Stimulated activated CD4-positive, alpha-beta T cell treated with anti-CD3 and anti-CD28 coated beads, Interleukin-2, amount 100 ng/mL, for 4 hours (primary cell): ENCODE results near the gene PTH1R.

ENCODE experiments used
- DNase-seq: peaks from one replicate; pipeline ENCODE4 v3.0.0-alpha.2; 2020; ENCODE audit warnings: low read depth

The PTH1R gene

DNA sequence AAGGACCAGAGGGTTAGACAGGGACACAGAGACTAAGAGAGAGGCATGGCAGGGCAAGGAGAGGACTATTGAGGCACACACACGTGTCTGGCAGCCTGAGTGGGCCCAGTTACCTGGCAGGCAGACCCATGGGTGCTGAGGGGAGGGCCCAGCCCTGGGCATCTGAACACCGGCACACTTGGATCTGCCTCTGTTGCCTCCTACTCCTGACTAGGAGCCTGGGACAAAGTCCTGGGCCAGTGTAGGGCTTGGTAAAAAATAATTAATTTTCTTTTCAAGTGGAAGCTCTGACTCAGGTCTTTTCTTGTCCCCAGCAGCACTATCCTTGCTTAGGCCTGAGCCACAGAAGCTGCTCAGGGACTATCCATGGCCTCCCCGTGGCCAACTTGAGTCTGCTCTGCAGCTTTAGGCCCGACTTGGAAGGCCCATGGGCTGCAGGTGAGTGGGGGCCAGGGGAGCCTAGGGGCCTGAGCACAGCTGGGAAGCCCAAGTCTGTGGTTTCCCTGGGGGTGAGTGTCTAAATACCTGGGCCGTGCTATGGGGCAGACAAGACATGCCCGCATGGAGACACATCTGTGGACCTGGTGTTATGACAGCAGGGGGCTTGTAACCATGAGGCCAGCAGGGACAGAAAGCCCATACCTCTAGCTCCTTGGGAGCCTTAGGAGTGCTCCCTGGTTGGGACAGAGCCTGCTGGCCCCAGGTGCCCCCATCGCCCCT, at the start of gene PTH1R:
TSS of gene PTH1R (plus strand) at position 316 of the 720 bp plus-strand sequence. CDS start 5,839 bp downstream, outside the sequence.
- no peak for DNase-seq

DNA sequence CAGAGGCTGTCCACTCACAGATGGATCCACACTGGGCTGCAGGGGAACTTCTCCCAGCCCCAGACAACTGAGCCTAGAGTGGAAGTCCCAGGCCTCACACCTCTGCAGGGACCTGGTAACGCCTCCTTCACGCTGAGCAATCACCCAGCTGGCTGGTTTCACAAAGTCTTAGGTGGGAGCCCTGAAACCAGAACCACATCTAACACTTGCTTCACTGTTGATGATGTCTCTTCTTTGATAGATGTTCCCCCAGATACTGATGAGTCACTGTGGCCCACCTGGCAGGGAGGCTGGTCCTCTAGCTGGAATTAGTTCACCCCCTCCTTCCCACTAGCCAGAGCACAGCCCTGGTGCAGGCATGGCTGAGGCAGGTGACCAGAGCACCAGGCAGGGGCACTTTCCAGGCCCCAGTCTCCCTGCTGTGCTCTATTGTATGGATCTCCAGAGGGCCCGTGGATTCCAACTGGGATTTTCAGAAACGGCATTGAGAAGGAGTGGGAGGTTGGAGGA, 47.8 kb upstream of the PTH1R start:
- DNase-seq = no peak

DNA sequence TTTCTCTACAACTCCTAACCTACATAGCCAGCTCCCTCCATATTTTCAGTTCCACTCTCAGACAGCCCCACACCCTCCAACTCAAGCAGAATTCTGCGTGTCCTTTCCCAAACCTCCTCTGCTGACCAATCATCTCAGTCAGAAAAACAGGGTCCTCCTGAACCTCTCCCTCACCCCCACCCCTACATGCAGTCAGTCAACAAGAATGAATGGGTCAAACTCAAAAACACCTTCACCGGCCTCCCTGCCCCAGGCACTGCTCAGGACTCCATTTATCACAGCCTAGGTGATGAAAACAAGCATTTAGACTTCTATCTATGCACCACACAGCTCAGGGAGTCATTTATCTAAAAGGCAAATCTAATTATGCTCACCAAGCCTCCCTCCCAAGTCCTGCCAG, 46.7 kb upstream of the PTH1R start:
- DNase-seq = no peak

DNA sequence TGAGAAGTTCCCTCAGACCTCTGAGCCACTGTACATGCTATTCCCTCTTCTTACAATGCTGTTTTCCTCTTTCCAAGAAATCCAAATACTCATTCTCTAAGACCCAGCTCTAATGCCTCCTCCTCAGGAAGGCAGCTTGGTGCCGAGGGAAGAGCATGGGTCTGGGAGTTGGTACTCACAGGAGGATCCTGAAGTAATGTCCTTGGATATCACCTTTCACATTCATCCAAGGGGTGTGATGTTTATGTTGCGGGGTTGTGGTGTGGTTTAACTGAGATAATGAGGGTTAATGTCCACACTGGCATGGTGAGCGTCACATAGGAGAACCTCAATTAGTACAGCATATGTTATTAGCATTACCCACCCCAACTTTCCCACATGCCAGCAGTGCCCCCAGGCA, 46.2 kb upstream of the PTH1R start:
- no peak for DNase-seq

DNA sequence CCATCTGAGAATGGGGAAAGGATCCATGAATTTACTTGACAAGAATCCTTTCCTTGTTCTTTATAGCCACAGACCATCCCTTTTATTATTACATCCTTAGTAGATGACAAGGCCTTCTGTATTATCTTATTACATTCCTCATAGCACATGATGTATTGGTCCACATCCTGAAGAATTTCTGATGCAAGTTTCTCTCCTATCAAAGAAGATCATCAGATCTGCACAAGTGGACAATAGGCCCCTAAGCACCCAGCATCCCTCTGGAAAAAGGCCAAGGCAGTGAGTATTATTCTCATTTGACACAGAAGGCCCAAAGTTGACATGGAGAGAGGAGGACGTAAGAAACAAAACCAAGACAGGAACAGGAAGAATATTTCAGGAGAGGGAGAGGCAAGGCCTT, 45.7 kb upstream of the PTH1R start:
- DNase-seq = no peak

DNA sequence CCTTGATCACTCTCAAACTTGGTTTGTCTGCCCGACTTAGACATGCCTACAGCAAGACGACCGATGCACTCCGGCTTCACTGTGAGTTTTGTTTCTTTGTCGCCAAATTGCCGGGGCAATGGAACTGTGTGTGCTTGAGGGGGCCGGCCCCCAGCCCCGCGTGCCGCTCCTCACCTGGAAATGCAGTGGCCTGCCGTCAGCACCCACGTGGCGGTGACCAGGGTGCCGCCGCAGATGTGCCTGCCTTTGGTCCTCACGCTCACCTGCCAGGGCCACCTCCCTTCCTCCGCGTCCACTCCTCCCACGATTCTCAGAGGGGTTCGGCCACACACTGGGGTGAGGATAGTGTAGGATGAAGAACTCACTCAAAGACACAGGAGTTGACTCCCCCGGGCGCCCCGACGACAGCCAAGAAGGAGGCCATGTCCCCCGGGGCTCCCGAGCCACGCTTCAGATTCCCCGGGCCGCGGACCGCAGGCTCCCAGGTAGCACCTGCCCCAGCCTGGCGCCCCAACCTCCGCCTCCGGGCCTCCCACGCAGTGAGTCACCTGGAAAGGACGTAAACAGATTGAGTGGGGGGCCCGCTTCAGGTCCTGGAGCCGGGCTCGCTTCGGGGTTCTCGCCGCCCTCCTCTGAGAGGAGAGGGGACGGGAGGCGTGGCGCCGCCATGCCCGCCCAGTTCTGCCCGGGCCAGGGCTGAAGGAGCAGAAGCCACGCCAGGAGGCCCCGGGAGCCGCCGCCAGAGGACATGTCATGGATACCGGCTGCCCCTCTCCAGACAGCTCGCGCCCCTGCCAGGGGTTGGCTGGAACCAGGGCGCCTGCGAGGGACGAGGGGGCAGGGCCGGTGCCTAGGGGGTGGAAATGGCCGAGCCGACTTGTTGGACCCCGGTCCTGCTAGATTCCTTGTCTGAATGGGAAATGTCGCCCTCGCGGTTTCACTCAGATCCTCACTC, 43.9 kb upstream of the PTH1R start:
- no peak for DNase-seq

DNA sequence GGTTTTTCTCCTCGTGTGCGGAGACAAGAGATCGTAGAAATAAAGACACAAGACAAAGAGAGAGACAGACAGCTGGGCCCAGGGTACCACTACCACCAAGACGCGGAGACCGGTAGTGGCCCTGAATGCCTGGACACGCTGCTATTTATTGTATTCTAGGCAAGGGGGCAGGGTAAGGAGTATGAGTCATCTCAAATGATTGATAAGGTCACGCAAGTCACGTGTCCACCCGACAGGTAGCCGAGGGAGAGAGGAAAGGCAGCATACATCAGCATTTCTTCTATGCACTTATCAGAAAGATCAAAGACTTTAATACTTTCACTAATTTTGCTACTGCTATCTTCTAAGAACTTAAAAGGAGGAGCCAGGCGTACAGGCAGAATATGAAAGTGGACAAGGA, 42.5 kb upstream of the PTH1R start:
- DNase-seq = no peak

DNA sequence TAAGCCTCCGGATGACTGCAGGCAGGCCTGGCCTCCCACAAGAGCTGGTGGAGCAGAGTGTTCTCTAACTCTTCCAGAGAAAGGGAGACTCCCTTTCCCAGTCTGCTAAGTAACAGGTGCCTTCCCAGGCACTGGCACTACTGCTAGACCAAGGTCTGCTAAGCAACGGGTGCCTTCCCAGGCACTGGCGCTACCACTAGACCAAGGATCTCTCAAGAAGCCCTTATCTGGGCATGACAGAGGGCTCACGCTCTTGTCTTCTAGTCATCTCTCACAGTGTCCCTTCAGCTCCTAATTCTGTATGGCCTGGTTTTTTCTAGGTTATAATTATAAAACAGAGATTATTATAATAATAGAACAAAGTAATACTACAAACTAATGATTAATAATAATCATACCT, 42.0 kb upstream of the PTH1R start:
- no peak for DNase-seq

DNA sequence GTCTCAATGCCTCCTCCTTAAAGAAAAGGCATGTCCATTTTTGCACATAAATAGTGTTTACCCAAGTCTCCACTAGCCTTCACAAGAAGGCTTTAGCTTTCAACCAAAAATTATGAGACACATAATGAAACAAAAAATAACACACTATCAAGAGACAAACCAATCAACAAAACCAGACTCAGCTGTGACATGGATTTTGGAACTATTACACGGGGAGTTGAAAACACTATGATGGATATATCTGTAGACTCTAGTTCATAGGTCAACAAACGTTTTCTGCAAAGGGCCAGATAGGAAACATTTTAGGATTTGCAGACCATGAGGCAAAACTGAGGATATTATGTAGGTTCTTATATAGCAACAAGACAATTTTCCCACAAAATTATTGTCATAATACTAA, 39.2 kb upstream of the PTH1R start:
- DNase-seq = no peak

DNA sequence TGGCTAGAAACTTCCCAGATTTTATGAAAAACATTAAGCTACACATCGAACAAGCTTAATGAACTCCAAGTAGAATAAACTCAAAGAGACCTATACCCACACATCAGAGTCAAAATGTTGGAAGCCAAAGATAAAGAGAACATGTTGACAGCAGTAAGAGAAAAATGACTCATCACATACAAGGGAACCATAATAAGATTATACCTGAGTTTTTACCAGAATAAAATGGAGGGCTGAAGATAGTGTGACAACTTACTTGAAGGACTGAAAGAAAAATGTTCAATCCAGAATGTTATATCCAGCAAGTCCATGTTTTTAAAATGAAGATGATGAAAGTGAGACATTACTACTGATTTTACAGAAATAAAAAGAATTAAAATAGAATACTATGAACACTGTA, 37.0 kb upstream of the PTH1R start:
- no peak for DNase-seq

DNA sequence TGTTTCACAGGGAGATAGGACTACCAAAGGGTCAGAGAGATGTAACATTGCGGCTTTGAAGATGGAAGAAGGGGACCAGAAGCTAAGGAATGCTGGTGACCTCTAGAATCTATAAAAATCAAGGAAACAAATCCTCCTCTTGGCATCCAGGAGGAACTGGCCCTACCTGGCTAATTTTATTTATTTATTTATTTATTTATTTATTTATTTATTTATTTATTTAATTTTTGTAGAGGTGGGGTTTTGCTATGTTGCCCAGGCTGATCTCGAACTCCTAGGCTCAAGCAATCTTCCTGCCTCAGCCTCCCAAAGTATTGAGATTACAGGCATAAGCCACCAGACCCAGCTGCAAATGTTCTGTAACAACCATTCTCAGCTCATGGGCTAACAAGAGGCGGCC, 34.0 kb upstream of the PTH1R start:
- no peak for DNase-seq

DNA sequence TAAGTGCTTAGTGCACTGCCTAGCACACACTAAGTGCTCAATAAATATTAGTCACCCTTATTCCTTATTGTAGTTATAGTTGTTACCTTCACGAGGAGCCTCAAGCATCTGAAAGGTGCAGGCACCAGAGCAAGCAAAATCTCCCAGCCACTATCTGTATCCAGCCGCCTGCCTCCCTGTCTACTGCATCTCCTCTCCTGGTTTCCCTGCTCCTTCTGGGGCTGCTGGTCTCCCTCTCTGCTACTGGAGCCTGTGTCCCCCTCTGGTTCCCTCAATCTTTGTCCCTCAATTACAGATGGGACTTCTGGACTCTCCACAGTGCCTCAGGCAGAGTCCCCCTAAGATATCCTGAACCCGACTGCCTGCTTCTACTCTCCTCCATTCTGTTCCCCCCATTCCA, 33.1 kb upstream of the PTH1R start:
- DNase-seq = no peak

DNA sequence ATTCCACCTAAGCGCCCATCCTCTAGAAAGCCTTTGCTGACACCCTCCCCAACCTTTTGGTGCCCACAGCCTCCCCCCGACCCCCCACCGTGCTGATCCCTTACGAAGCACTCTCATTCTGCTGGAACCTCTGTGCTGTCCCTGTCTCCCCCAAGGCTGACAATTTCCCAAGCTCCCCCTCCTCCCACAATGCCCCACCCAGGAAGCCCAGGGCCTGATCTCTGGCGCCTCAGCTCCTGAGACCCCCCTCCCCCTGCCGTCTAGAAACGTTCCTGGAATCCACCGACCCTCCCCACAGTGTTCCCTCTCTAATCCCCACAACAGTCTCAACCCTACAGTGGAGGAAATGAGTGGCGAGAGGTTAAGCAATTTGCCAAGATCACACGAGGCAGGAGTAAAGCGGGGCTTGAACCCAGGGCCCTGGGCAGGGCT, 32.6 kb upstream of the PTH1R start:
- DNase-seq = no peak

DNA sequence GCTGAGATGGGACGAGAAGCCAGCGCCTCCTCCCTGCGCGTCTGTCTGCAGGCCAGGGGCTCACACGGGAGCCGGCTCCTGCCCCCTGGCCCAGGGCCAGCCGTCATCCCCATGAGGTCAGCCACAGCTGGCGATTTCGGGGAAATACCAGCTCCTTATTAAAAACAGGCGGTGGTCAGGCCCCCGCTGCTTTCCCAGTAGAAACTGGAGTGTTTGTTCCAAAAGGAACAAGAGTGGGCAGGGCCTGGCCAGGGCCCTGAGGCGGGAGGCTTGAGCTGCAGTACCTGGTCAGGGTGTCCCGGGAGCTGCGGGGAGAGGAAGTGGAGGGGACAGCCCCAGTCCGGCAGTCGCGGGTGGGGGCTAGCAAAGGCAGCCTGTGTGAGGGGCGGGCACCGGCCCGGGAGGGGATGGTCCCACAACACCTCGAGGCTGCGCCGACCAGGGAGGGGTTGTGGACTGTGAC, 32.1 kb upstream of the PTH1R start:
- DNase-seq = no peak

DNA sequence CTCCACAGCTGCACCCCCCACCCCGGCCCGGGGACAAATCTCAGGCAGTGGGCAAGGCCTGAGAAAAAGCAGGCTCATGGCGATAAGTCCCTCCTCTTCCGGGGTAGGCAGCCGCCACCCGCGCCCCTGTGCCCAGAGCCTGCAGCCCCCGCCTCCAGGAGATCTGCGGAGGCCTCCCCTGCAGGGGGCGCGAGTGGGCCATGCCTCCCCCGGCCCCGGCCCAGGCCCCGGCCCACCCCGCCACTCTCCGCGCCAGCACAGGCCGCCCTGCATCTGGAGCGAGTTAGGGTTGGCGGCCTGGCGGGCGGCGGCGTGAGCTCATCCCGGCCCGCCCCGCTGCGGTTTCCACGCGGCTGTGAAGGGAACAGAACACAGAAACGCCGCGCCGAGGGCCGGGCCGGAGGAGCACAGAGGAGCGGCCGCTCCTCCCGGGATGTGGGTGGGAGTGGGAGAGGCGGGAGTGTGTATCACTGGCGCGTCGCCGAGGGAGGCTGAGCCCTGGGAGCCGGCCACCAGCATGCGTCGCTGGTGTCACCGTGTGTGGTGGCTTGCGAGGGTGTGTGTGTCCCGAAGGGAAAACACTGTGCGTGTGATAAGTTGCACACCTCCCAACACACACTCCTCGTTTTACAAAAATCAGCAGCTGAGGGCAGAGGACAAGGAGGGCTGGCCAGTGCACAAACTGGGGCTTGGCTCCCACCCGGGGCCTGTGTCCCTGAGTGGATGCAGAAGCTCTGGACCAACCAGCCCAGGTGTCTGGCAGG, 31.5 kb upstream of the PTH1R start:
- DNase-seq = peak; percentile 60

DNA sequence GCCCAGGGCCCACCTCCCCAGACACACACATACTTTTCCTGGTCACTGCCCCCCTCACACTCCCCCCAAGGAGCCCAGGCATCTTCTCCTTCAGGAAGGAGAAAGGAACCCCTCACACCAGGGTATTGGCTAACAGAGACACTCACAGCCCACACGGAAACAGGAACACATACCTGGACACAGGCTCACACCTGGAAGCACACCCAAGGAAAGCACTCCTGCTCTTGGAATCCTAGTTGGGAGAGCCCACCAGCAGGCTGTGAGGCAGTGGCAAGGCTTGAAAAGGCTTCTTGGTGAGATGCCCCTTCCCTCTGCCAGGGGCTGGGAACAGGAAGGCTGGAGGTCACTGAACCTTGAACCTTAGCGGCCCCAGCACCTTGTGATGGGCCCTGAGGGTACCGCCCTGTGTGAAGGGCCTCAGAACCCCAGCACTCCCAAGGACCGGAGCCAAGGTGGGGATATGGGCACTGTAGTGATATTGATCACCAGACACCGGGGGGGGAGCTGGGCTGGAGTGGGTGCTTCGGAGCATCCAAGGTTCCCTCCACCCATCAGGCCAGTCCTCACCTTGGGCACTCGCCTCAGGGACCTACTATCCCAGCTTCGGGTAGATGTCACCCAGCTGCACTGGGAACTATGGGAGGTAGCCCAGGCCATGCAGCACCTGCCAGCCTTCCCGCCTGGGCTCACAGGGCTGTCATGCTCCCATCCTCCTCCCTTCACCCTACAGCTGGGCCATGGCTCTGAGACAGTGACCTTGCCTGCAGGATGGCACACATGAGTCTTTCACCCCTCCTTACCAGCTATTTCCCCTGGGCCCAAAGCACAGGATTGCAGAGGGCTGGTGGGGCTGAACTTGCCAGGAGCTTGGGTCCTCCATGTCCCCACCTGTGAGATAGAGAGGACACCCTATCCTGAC, 30.6 kb upstream of the PTH1R start:
- DNase-seq = no peak

DNA sequence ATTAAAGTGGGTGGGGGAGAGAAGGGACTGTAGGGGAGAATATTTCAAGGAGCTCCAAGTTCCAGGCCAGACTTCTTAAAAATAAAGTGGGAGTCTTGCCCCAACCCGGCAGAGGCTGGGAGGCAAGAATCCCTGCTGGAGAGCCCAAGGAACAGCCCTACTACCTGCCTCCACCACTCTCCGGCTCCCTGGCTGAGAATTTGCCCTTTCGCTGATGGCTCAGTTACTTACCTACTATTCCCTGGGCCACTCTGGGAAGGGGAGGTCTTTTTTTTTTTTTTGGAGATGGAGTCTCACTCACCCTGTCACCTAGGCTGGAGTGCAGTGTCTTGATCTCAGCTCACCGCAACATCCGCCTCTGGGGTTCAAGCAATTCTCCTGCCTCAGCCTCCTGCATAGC, 29.8 kb upstream of the PTH1R start:
- DNase-seq = no peak

DNA sequence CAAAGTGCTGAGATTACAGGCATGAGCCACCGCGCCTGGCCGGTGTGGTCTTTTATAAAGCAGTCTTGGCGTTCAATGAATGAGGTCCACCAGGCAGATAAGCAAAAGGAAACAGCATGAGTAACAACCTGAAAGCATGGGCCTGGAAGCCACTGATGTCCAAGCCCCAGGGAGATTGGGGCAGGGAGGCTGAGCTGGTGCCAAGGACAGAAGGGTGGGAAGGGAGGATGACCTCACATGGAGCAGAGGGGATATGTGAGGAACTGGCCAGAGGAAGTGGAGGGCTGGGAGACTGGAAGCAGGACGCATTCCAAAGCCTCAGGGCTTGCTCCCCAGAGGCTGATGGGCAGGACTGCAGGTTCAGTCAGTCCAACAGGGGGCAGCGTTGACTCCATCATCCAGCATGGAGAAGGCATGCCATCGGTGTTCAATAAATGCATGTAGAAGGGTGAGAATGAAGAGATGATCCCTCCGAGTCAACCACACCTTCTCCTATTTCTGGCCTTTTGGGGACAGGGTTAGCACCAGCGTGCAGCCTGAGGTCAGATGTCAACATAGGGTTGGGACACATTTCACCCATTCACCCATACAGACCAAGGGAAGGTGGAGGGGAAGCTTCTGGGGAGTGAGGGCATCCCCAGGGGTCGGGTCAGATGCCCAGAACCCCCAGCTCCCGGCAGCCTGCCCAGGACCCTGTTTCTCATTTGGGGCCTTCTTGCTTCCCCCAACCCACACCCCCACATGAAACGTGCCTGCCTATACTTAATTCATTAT, 29.1 kb upstream of the PTH1R start:
- no peak for DNase-seq

DNA sequence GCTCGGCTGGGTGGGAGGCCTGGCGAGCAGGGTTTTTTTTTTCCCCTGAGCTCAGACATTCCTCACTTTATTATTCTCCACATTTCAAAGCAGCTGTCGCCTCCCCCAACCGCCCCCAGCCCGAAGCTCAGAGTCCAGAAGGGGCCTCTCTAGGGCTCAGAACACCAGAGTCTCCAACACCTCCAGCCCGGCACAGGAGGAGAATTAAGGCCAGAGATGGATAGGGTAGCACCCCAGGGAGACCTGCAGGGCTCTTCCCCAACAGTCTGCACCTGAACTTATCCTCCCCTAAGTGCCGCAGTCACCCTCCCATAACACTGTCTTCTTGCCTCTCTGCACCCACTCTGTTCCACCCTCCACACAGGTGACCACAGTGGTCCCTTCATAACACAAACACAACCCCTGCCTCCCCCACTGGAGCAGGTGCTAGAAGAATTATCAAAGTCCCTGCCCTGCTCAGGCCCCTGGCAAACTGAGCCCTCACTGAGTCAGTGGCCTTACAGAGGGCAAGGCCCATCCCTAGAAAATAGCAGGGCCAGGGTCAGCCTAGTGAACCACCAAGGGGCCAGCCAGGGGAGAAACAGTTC, 28.4 kb upstream of the PTH1R start:
- no peak for DNase-seq
